ENCODE measurements around the gene ABCF1.

The ABCF1 gene

GRCh38 chr6:30626484-30627366 lies 55.5 kb downstream of the ABCF1 start, which contains the start of gene ATAT1:
Gene ATAT1, plus strand, starts transcription at chr6:30626874.
- DNase-seq (ENCODE audit: low read depth in 3 of 3), result peak; percentile 74 to 87 (median 76)

- DNase-seq (ENCODE audit: low read depth in 3 of 3), result no peak
Measured at GRCh38 chr6:30635834-30636233, 64.6 kb downstream of the ABCF1 start.

- DNase-seq (ENCODE audit: low read depth in 3 of 3), result no peak
Measured at GRCh38 chr6:30640481-30640880, 69.2 kb downstream of the ABCF1 start.

- no peak for DNase-seq (ENCODE audit: low read depth in 3 of 3)
Measured at GRCh38 chr6:30641048-30641447, 69.8 kb downstream of the ABCF1 start.
